Ovary (tissue), 9 donors: ENCODE results near the gene TTC38. TPM values are rescaled to one million over a fixed set of nuclear protein-coding genes. Genes with fewer than 3 reads are reported as not detected.

Experiments
- DNase-seq, 5 donors: peaks; one replicate each; pipeline ENCODE4 v3.0.0-alpha.2; 2019 to 2020
- H3K27ac ChIP-seq, 2 donors: fragments of 200-600 bp; one replicate each; pipeline versions ENCODE4 v1.5.1 to v1.8.0; 2019 to 2022
- H3K27me3 ChIP-seq: fragments of 200-600 bp; one replicate; pipeline ENCODE4 v1.8.0; 2022
- H3K36me3 ChIP-seq: fragments of 200-600 bp; sonication (generic); one replicate; pipeline ENCODE4 v1.5.1; 2019
- H3K4me1 ChIP-seq: one replicate; pipeline ENCODE4 v1.8.1; 2013; ENCODE audit warnings: mild to moderate bottlenecking, moderate library complexity; ENCODE audit not compliant: insufficient read depth
- H3K4me3 ChIP-seq: fragments of 200-600 bp; sonication (generic); one replicate; pipeline ENCODE4 v1.5.1; 2017
- H3K9me3 ChIP-seq, 2 donors: fragments of 200-600 bp in 1 of 2; sonication (generic) in 1 of 2; one replicate each; pipeline versions ENCODE4 v1.5.1 to v1.8.1; 2013 to 2019; ENCODE audit warnings: mild to moderate bottlenecking in 1 of 2, moderate library complexity in 1 of 2
- CTCF ChIP-seq, 3 donors: fragments of 450-650 bp in 2 of 3; fragments of 200-600 bp in 1 of 3; IDR thresholded peaks; one replicate each; pipeline versions ENCODE4 v1.5.1 to v1.8.0; 2016 to 2022; ENCODE audit warnings: antibody characterized with exemption in 3 of 3, mild to moderate bottlenecking in 1 of 3
- EP300 ChIP-seq: sonication (generic); formaldehyde crosslinking; IDR thresholded peaks from one replicate; pipeline ENCODE4 v1.6.1; 2017; ENCODE audit warnings: antibody characterized with exemption
- POLR2A ChIP-seq: fragments of 450-650 bp; IDR thresholded peaks from one replicate; pipeline ENCODE4 v1.6.1; 2017; ENCODE audit warnings: antibody characterized with exemption, mild to moderate bottlenecking, moderate library complexity
- WGBS, 3 donors: extraction: QIAGEN DNeasy Blood & Tissue Kit in 1 of 3; methylation state at CpG; one replicate each; pipeline versions ENCODE4 v1.1.5 to v1.1.7; 2013 to 2017; 5-methylcytosine and 5-hydroxymethylcytosine counted together
- intact Hi-C, 4 donors: fragments of 100-400 bp; cut with DNase I; formaldehyde crosslinking; loops; one replicate each; pipeline versions ENCODE4 v1.11.0 to v1.15.1; 2022 to 2023
- polyA plus RNA-seq, 2 donors: library from polyadenylated mRNA; stranded (reverse); fragments of 200-250 nt in 1 of 2; fragments of 350-450 nt in 1 of 2; fragmentation: Illumina TruSeq in 1 of 2; extraction: RNeasy Lipid Tissue Mini Kit (QIAGEN cat#74804) in 1 of 2; gene quantifications; one replicate each; pipeline ENCODE4 v1.2.3, GENCODE V29; 2013 to 2014
- total RNA-seq, 7 donors: library from RNA; depleted of rRNA in 2 of 7; stranded (reverse); fragments of >200 nt in 2 of 7; fragmentation: NEBNext Ultra II Directional in 3 of 7; extraction: Animal tissue kit (Norgen Biotek cat#: 25700) in 3 of 7; gene quantifications; one replicate each; pipeline versions ENCODE4 v1.1.0 to v1.2.4, GENCODE V29; 2016 to 2023
- donor health status: DM: no; HTN: no; CAD: no; lungs with moderate emphysema.
- donor health status: DM: no; HTN: no; CAD: no.
- donor health status: Bipolar disorder and iron deficiency.
- donor health status: DM: yes; HTN: yes; CAD: no.
- donor health status: DM: no; HTN: no; CAD: no.
- donor health status: DM: yes; HTN: yes; CAD: no.

Gene TTC38
- total and polyA plus RNA-seq, 9 donors, result 27.3 to 58.3 (median 42.3) TPM

GRCh38 chr22:46290843-46291785 is 23.3 kb downstream of the TTC38 start:
- Histone ChIP-seq H3K36me3 (no peaks in the 10 kb centered on the region), H3K4me3 (no peak overlapping the region), H3K9me3 (no peaks in the 10 kb centered on the region), H3K27me3 (no peaks in the 10 kb centered on the region), H3K4me1 (no peaks in the 10 kb centered on the region), H3K27ac (no peak overlapping the region)
- no peak for TF ChIP-seq CTCF (IDR thresholded peaks at IDR 0.05)
- no peak for TF ChIP-seq POLR2A
- no peak for TF ChIP-seq EP300
- WGBS, 3 donors, result 92 to 97% (median 96%) methylated on average over 23 of the region's 23 CpGs
- intact Hi-C loops, result loop anchor here in 1 of 4 donors (10.0 kb wide), 1 partner anchor 296 kb away; no protein-coding TSS in a partner anchor
- DNase-seq, result no peak

GRCh38 chr22:46292173-46292572 is 24.4 kb downstream of the TTC38 start:
- H3K36me3 ChIP-seq, result no peaks in the 10 kb centered on the region
- TF ChIP-seq CTCF (IDR thresholded peaks at IDR 0.05) (no peak), POLR2A (no peak), EP300 (no peak)
- no peak overlapping the region for H3K4me3 ChIP-seq
- no peaks in the 10 kb centered on the region for H3K27me3 ChIP-seq
- H3K27ac ChIP-seq, result no peak overlapping the region
- intact Hi-C loops, result loop anchor here in 1 of 4 donors (10.0 kb wide), 1 partner anchor 297 kb away; no protein-coding TSS in a partner anchor
- H3K4me1 ChIP-seq, result peaks cover 3% of the 10 kb centered on the region
- WGBS, 3 donors, result 96 to 97% (median 96%) methylated on average over 3 of the region's 3 CpGs
- no peak for DNase-seq
- no peaks in the 10 kb centered on the region for H3K9me3 ChIP-seq

GRCh38 chr22:46292732-46293131 is 24.9 kb downstream of the TTC38 start:
- no peaks in the 10 kb centered on the region for H3K36me3 ChIP-seq

More at GRCh38 chr22:46292732-46293131, 24.9 kb downstream of the TTC38 start:
- Histone ChIP-seq H3K27ac (no peak overlapping the region), H3K4me3 (no peak overlapping the region), H3K4me1 (peaks cover 5% of the 10 kb centered on the region), H3K27me3 (no peaks in the 10 kb centered on the region), H3K9me3 (no peaks in the 10 kb centered on the region)
- WGBS, 3 donors, result 84 to 89% (median 86%) methylated on average over 14 of the region's 14 CpGs
- TF ChIP-seq POLR2A (no peak), EP300 (no peak), CTCF (IDR thresholded peaks at IDR 0.05) (no peak)
- intact Hi-C loops, result loop anchor here in 1 of 4 donors (10.0 kb wide), 1 partner anchor 298 kb away; no protein-coding TSS in a partner anchor
- DNase-seq, result no peak
